H9 (cell line): ENCODE measurements around the gene EHD4. TPM values are rescaled to one million over a fixed set of nuclear protein-coding genes. Genes with fewer than 3 reads are reported as not detected.

Experiments used
- DNase-seq: peaks from one replicate; pipeline ENCODE4 v3.0.0-alpha.2; 2017
- H2AFZ ChIP-seq: one replicate; pipeline ENCODE4 v1.6.1; 2013; ENCODE audit warnings: mild to moderate bottlenecking, low read length, control low read depth, moderate library complexity
- H2AK5ac ChIP-seq: 2 replicates; pipeline ENCODE4 v1.6.1; 2013; ENCODE audit warnings: low read length, control low read depth, mixed read lengths; ENCODE audit not compliant: insufficient read length
- H2BK120ac ChIP-seq: one replicate; pipeline ENCODE4 v1.6.1; 2013; ENCODE audit warnings: low read depth, mild to moderate bottlenecking, low read length, control low read depth, inconsistent platforms; ENCODE audit not compliant: poor library complexity, severe bottlenecking
- H2BK12ac ChIP-seq: 2 replicates; pipeline ENCODE4 v1.6.1; 2013; ENCODE audit warnings: low read length, control low read depth, mixed read lengths, low read depth; ENCODE audit not compliant: insufficient read length
- H2BK15ac ChIP-seq: 2 replicates; pipeline ENCODE4 v1.6.1; 2013; ENCODE audit warnings: low read depth, low read length, control low read depth
- H2BK20ac ChIP-seq: one replicate; pipeline ENCODE4 v1.6.1; 2013; ENCODE audit warnings: low read depth, mild to moderate bottlenecking, low read length, control low read depth, inconsistent platforms; ENCODE audit not compliant: poor library complexity, severe bottlenecking
- H2BK5ac ChIP-seq: 2 replicates; pipeline ENCODE4 v1.6.1; 2013; ENCODE audit warnings: low read length, control low read depth, mixed read lengths; ENCODE audit not compliant: insufficient read length
- H3K14ac ChIP-seq: 2 replicates; pipeline ENCODE4 v1.6.1; 2013; ENCODE audit warnings: low read length, control low read depth; ENCODE audit not compliant: insufficient read depth
- H3K18ac ChIP-seq: 2 replicates; pipeline ENCODE4 v1.6.1; 2013; ENCODE audit warnings: low read depth, mild to moderate bottlenecking, mixed read lengths, low read length, control low read depth; ENCODE audit not compliant: insufficient read length
- H3K23ac ChIP-seq: 2 replicates; pipeline ENCODE4 v1.6.1; 2013; ENCODE audit warnings: low read length, control low read depth, mixed read lengths, low read depth; ENCODE audit not compliant: insufficient read length
- H3K23me2 ChIP-seq: 2 replicates; pipeline ENCODE4 v1.6.1; 2013; ENCODE audit warnings: low read depth, mild to moderate bottlenecking, mixed read lengths, low read length, control low read depth; ENCODE audit not compliant: insufficient read length, poor library complexity, severe bottlenecking
- H3K27ac ChIP-seq: 2 replicates; pipeline ENCODE4 v1.5.1; 2013; ENCODE audit warnings: low read length, control low read depth, mixed read lengths, low read depth; ENCODE audit not compliant: insufficient read length
- H3K27me3 ChIP-seq: 2 replicates; pipeline ENCODE4 v1.6.1; 2013; ENCODE audit warnings: low read length, control low read depth, inconsistent platforms; ENCODE audit not compliant: insufficient read depth
- H3K4ac ChIP-seq: 2 replicates; pipeline ENCODE4 v1.6.1; 2013; ENCODE audit warnings: low read depth, mild to moderate bottlenecking, control low read depth, inconsistent platforms, low read length, moderate library complexity
- H3K4me1 ChIP-seq: 2 replicates; pipeline ENCODE4 v1.6.1; 2013; ENCODE audit warnings: low read length, control low read depth, inconsistent platforms; ENCODE audit not compliant: insufficient read depth
- H3K4me2 ChIP-seq: 2 replicates; pipeline ENCODE4 v1.6.1; 2013; ENCODE audit warnings: low read length, control low read depth, mixed read lengths; ENCODE audit not compliant: insufficient read length, insufficient read depth
- H3K56ac ChIP-seq: 2 replicates; pipeline ENCODE4 v1.6.1; 2013; ENCODE audit warnings: low read depth, mild to moderate bottlenecking, mixed read lengths, low read length, control low read depth; ENCODE audit not compliant: insufficient read length
- H3K79me1 ChIP-seq: 2 replicates; pipeline ENCODE4 v1.6.1; 2013; ENCODE audit warnings: low read depth, mild to moderate bottlenecking, moderate library complexity, low read length, control low read depth, inconsistent platforms; ENCODE audit not compliant: insufficient read depth, poor library complexity, severe bottlenecking
- H3K79me2 ChIP-seq: 2 replicates; pipeline ENCODE4 v1.6.1; 2013; ENCODE audit warnings: low read length, control low read depth, inconsistent platforms; ENCODE audit not compliant: insufficient read depth
- H3K9ac ChIP-seq: 2 replicates; pipeline ENCODE4 v1.6.1; 2013; ENCODE audit warnings: low read length, control low read depth, mixed read lengths; ENCODE audit not compliant: insufficient read length; ENCODE audit errors: extremely low read depth
- H3K9me3 ChIP-seq: one replicate; pipeline ENCODE4 v1.6.1; 2013; ENCODE audit warnings: low read depth, low read length, inconsistent platforms; ENCODE audit not compliant: control insufficient read depth
- H3T11ph ChIP-seq: one replicate; pipeline ENCODE4 v1.6.1; 2013; ENCODE audit warnings: mild to moderate bottlenecking, low read length, control low read depth, inconsistent platforms
- H4K20me1 ChIP-seq: one replicate; pipeline ENCODE4 v1.6.1; 2013; ENCODE audit not compliant: control insufficient read depth, insufficient read length, insufficient read depth
- H4K5ac ChIP-seq: 2 replicates; pipeline ENCODE4 v1.6.1; 2013; ENCODE audit warnings: low read depth, mild to moderate bottlenecking, mixed read lengths, low read length, control low read depth; ENCODE audit not compliant: insufficient read length
- H4K8ac ChIP-seq: replicated peaks from 2 replicates; pipeline ENCODE4 v1.6.1; 2013; ENCODE audit warnings: low read length, control low read depth, mixed read lengths, low read depth; ENCODE audit not compliant: insufficient read length
- H4K91ac ChIP-seq: 2 replicates; pipeline ENCODE4 v1.6.1; 2013; ENCODE audit warnings: low read depth, mild to moderate bottlenecking, moderate library complexity, mixed read lengths, low read length, control low read depth; ENCODE audit not compliant: insufficient read length
- H3K27ac Mint-ChIP-seq, 3 experiments: 2 replicates in 2 of 3; 3 replicates in 1 of 3; pipeline ENCODE4 v1.8.0; 2020 to 2021; ENCODE audit warnings: mixed read lengths in 3 of 3, mild to moderate bottlenecking in 1 of 3, moderate library complexity in 1 of 3
- H3K27me3 Mint-ChIP-seq: 2 replicates; pipeline ENCODE4 v1.8.0; 2021; ENCODE audit warnings: low read depth, mild to moderate bottlenecking, moderate library complexity, mixed read lengths
- H3K36me3 Mint-ChIP-seq, 3 experiments: 2 replicates in 2 of 3; 3 replicates in 1 of 3; pipeline ENCODE4 v1.8.0; 2020 to 2021; ENCODE audit warnings: low read depth in 3 of 3, mixed read lengths in 3 of 3; ENCODE audit not compliant: insufficient read depth in 1 of 3
- H3K4me1 Mint-ChIP-seq, 2 experiments: 2 replicates each; pipeline ENCODE4 v1.8.0; 2020; ENCODE audit warnings: mixed read lengths in 2 of 2
- H3K4me3 Mint-ChIP-seq, 2 experiments: 2 replicates in 1 of 2; 3 replicates in 1 of 2; pipeline ENCODE4 v1.8.0; 2020 to 2021; ENCODE audit warnings: mild to moderate bottlenecking in 2 of 2, mixed read lengths in 2 of 2, moderate library complexity in 1 of 2
- H3K9me3 Mint-ChIP-seq, 2 experiments: 2 replicates in 1 of 2; 3 replicates in 1 of 2; pipeline ENCODE4 v1.8.0; 2020; ENCODE audit warnings: mild to moderate bottlenecking in 2 of 2, mixed read lengths in 2 of 2, moderate library complexity in 1 of 2
- WGBS: extraction: QIAGEN DNeasy Blood & Tissue Kit; methylation state at CpG from one replicate; pipeline ENCODE4 v1.1.7; 2013; ENCODE audit warnings: missing lambda C conversion rate, low lambda C conversion rate, mixed read lengths; ENCODE audit not compliant: insufficient read length; ENCODE audit errors: extremely low coverage; 5-methylcytosine and 5-hydroxymethylcytosine counted together
- total RNA-seq: library from RNA; stranded (reverse); gene quantifications from 2 replicates; pipeline ENCODE4 v1.2.1, GENCODE V29; 2021
- TF ChIP-seq, protein P1 (sequence below): fragments of 200-600 bp; sonication (generic); conservative IDR thresholded peaks from 3 replicates; pipeline ENCODE4 v1.8.0; 2021; ENCODE audit warnings: antibody characterized with exemption, mild to moderate bottlenecking

EHD4 gene
- total RNA-seq, 1 experiment from 2014 or later, result 22.9 TPM

DNA sequence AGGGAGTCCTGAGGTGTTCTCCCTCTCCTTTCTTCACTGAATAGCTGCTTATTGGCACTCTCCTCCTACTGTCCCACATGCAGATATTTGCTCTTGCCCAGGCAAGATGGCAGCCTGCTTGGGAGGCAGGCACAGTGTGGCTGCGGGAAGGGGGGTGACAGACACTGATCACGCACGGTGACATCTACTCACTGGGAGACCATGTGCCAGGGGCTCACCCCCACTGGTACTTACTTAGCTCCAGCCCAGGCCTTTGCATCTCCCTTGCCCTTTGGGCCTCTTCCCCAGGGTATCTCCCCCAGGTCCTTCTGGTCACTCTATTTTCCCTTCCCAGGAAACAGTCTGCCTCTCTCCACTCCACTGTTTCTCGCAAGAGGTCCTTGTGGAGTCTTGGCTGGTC is 42.0 kb upstream of the EHD4 start:
- DNase-seq, result no peak
- Histone ChIP-seq H2BK5ac (no peak overlapping the region), H3K79me2 (no peaks in the 10 kb centered on the region), H3K79me1 (no peaks in the 10 kb centered on the region), H4K5ac (no peak overlapping the region), H3K4me2 (no peak overlapping the region), H2BK120ac (no peak overlapping the region), H4K20me1 (no peaks in the 10 kb centered on the region), H2AK5ac (no peak overlapping the region), H3K9me3 (no peaks in the 10 kb centered on the region), H3K27ac (no peak overlapping the region), H3K9ac (no peak overlapping the region), H3K27me3 (no peaks in the 10 kb centered on the region), H3T11ph (no peak overlapping the region), H4K8ac (no peak overlapping the region), H3K56ac (no peak overlapping the region), H2BK20ac (no peak overlapping the region), H2AFZ (no peak overlapping the region), H3K18ac (no peak overlapping the region), H3K23ac (no peak overlapping the region), H4K91ac (no peak overlapping the region), H3K4ac (no peak overlapping the region), H2BK15ac (no peak overlapping the region; the same call in 1 of the 2 replicates), H3K23me2 (no peaks in the 10 kb centered on the region), H2BK12ac (no peak overlapping the region), H3K14ac (no peak overlapping the region; the same call in 1 of the 2 replicates), H3K4me1 (no peaks in the 10 kb centered on the region)
- H3K4me1 Mint-ChIP-seq, result no peaks in the 10 kb centered on the region; a peak in 4 of 4 replicates
- H3K27me3 Mint-ChIP-seq, result peaks cover 9% of the 10 kb centered on the region
- WGBS, result no CpG with 5 or more reads among the region's 4 CpGs
- H3K27ac Mint-ChIP-seq, result 0 out of 7 replicates have a peak overlapping the region, but pooled peaks of 1 of the 3 experiments have one; percentile 10
- TF ChIP-seq, protein P1, sequence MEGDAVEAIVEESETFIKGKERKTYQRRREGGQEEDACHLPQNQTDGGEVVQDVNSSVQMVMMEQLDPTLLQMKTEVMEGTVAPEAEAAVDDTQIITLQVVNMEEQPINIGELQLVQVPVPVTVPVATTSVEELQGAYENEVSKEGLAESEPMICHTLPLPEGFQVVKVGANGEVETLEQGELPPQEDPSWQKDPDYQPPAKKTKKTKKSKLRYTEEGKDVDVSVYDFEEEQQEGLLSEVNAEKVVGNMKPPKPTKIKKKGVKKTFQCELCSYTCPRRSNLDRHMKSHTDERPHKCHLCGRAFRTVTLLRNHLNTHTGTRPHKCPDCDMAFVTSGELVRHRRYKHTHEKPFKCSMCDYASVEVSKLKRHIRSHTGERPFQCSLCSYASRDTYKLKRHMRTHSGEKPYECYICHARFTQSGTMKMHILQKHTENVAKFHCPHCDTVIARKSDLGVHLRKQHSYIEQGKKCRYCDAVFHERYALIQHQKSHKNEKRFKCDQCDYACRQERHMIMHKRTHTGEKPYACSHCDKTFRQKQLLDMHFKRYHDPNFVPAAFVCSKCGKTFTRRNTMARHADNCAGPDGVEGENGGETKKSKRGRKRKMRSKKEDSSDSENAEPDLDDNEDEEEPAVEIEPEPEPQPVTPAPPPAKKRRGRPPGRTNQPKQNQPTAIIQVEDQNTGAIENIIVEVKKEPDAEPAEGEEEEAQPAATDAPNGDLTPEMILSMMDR, result no peak
- no peaks in the 10 kb centered on the region; a peak in 1 of 5 replicates for H3K9me3 Mint-ChIP-seq
- H3K36me3 Mint-ChIP-seq, result no peaks in the 10 kb centered on the region
- no peak overlapping the region for H3K4me3 Mint-ChIP-seq
